Endothelial cell of umbilical vein (primary cell): ENCODE measurements around the gene MKLN1. TPM values are rescaled to one million over a fixed set of nuclear protein-coding genes. Genes with fewer than 3 reads are reported as not detected.

Source experiments
- BruUV-seq: library from RNA; stranded (reverse); fragments of 400-500 nt; replicated peaks from 2 replicates; lab custom pipeline; 2021; lab: Mats Ljungman, UMichigan
- CTCF ChIA-PET: fragments of 300-600, 350-600 bp; sonication (Branson Sonifier 250); formaldehyde crosslinking; loops from one replicate; lab custom pipeline; 2021; ENCODE audit warnings: antibody characterized with exemption, inconsistent platforms; lab: Charles Lee
- POLR2A ChIA-PET: fragments of 300-600, 350-600 bp; sonication (Branson Sonifier 250); formaldehyde crosslinking; loops from one replicate; lab custom pipeline; 2021; ENCODE audit warnings: antibody characterized with exemption, inconsistent platforms; lab: Charles Lee
- DNase-seq: peaks from one replicate; pipeline ENCODE4 v3.0.0-alpha.2; 2011; ENCODE audit warnings: low read depth, low spot score
- FAIRE-seq: peaks from 2 replicates; lab custom pipeline; 2011; peaks lifted over from hg19 to GRCh38; lab: Jason Lieb, UNC
- H2AFZ ChIP-seq: 2 replicates; pipeline ENCODE4 v1.6.0; 2012; ENCODE audit warnings: low read depth, low read length, control low read depth, inconsistent platforms
- H3K27ac ChIP-seq: 2 replicates; pipeline ENCODE4 v1.5.1; 2011; ENCODE audit warnings: low read depth, mild to moderate bottlenecking, control low read depth, low read length, moderate library complexity; ENCODE audit not compliant: insufficient read depth
- H3K27me3 ChIP-seq, 2 experiments: 2 replicates each; pipeline versions ENCODE4 v1.6.0 to v1.6.1; 2011; ENCODE audit warnings: low read length in 2 of 2, mixed read lengths in 1 of 2; ENCODE audit not compliant: control insufficient read depth in 2 of 2, insufficient read depth in 2 of 2
- H3K36me3 ChIP-seq, 2 experiments: 2 replicates in 1 of 2; 3 replicates in 1 of 2; pipeline ENCODE4 v1.5.1; 2011; ENCODE audit warnings: low read length in 2 of 2, mild to moderate bottlenecking in 1 of 2, moderate library complexity in 1 of 2; ENCODE audit not compliant: control insufficient read depth in 2 of 2, insufficient read depth in 2 of 2; ENCODE audit errors: extremely low read depth in 1 of 2
- H3K4me1 ChIP-seq: 3 replicates; pipeline ENCODE4 v1.5.1; 2011; ENCODE audit warnings: mild to moderate bottlenecking, low read length; ENCODE audit not compliant: control insufficient read depth, insufficient read depth; ENCODE audit errors: extremely low read depth
- H3K4me2 ChIP-seq: 2 replicates; pipeline ENCODE4 v1.6.1; 2011; ENCODE audit warnings: low read length, control low read depth, mixed read lengths; ENCODE audit not compliant: insufficient read depth
- H3K4me3 ChIP-seq, 3 experiments: fragments of 200-600 bp in 1 of 3; sonication (generic), shearing (Covaris generic) in 1 of 3; replicated peaks in 1 of 3; 2 replicates each; pipeline ENCODE4 v1.5.1; 2011 to 2016; ENCODE audit warnings: control low read depth in 3 of 3, low read length in 3 of 3, mild to moderate bottlenecking in 2 of 3, inconsistent platforms in 1 of 3, low read depth in 1 of 3, moderate library complexity in 1 of 3; ENCODE audit not compliant: insufficient read depth in 1 of 3
- H3K79me2 ChIP-seq: 2 replicates; pipeline ENCODE4 v1.6.0; 2012; ENCODE audit warnings: low read length, inconsistent platforms; ENCODE audit not compliant: control insufficient read depth, insufficient read depth
- H3K9ac ChIP-seq: replicated peaks from 2 replicates; pipeline ENCODE3; 2011; ENCODE audit warnings: low read length, control low read depth; ENCODE audit not compliant: insufficient read depth; ENCODE audit errors: extremely low read depth
- H3K9me1 ChIP-seq: replicated peaks from 3 replicates; pipeline ENCODE4 v1.6.0; 2011; ENCODE audit warnings: mild to moderate bottlenecking, low read length; ENCODE audit not compliant: control insufficient read depth, insufficient read depth; ENCODE audit errors: extremely low read depth
- H3K9me3 ChIP-seq: replicated peaks from 2 replicates; pipeline ENCODE4 v1.5.1; 2012; ENCODE audit warnings: low read length, inconsistent platforms; ENCODE audit not compliant: control insufficient read depth, insufficient read depth
- H4K20me1 ChIP-seq: replicated peaks from 2 replicates; pipeline ENCODE3; 2011; ENCODE audit warnings: mild to moderate bottlenecking, low read length; ENCODE audit not compliant: control insufficient read depth, insufficient read depth; ENCODE audit errors: extremely low read depth
- CTCF ChIP-seq, 2 donors: IDR thresholded peaks; 1 replicate in 1 of 2; 2 replicates in 1 of 2; pipeline ENCODE4 v1.5.1; 2011; ENCODE audit warnings: low read length in 2 of 2, mild to moderate bottlenecking in 2 of 2, moderate library complexity in 2 of 2, control low read depth in 1 of 2, inconsistent platforms in 1 of 2, low read depth in 1 of 2; ENCODE audit not compliant: insufficient read depth in 1 of 2; ENCODE audit errors: extremely low read depth in 1 of 2
- EZH2 ChIP-seq: IDR thresholded peaks from 2 replicates; pipeline ENCODE4 v1.6.1; 2012; ENCODE audit warnings: borderline replicate concordance, low read depth, mild to moderate bottlenecking, moderate library complexity, low read length, inconsistent platforms; ENCODE audit not compliant: severe bottlenecking
- FOS ChIP-seq: IDR thresholded peaks from 2 replicates; pipeline ENCODE4 v1.6.1; 2011; ENCODE audit warnings: mild to moderate bottlenecking, low read length, moderate library complexity, borderline replicate concordance; ENCODE audit not compliant: insufficient read depth
- GATA2 ChIP-seq: IDR thresholded peaks from 2 replicates; pipeline ENCODE4 v1.7.0; 2011; ENCODE audit warnings: low read depth, mild to moderate bottlenecking, moderate library complexity, mixed read lengths, low read length; ENCODE audit not compliant: insufficient read length, insufficient read depth
- JUN ChIP-seq: IDR thresholded peaks from 2 replicates; pipeline ENCODE4 v1.6.1; 2011; ENCODE audit warnings: borderline replicate concordance, low read depth; ENCODE audit not compliant: insufficient read length, insufficient read depth
- MAX ChIP-seq: IDR thresholded peaks from 2 replicates; pipeline ENCODE4 v1.6.1; 2011; ENCODE audit not compliant: insufficient read depth, insufficient read length
- MYC ChIP-seq: IDR thresholded peaks from one replicate; pipeline ENCODE4 v1.6.1; 2011; ENCODE audit warnings: mild to moderate bottlenecking, low read depth, low read length
- POLR2A ChIP-seq: IDR thresholded peaks from 2 replicates; pipeline ENCODE4 v1.6.1; 2012; ENCODE audit warnings: low read depth, mild to moderate bottlenecking, control low read depth, low read length
- POLR2AphosphoS5 ChIP-seq: IDR thresholded peaks from 2 replicates; pipeline ENCODE4 v1.6.1; 2012; ENCODE audit warnings: low read depth, mild to moderate bottlenecking, control low read depth, low read length, moderate library complexity; ENCODE audit not compliant: insufficient read depth
- dilution Hi-C: fragments of 300-500 bp; cut with MboI; formaldehyde crosslinking; loops from one replicate; pipeline ENCODE4 v1.15.0; 2019; ENCODE audit warnings: low sequenced_read_pairs; ENCODE audit not compliant: extremely low pct_ligation_motif_present
- intact Hi-C: fragments of 100-400 bp; cut with micrococcal nuclease; formaldehyde crosslinking; loops from one replicate; pipeline ENCODE4 v1.10.0; 2022
- polyA plus RNA-seq, 4 experiments: library from polyadenylated mRNA; depleted of rRNA in 3 of 4; stranded (reverse) in 3 of 4; unstranded in 1 of 4; fragments of >200 nt; gene quantifications; 2 replicates each; pipeline versions ENCODE4 v1.2.1 to v1.2.3, GENCODE V29; 2011 to 2012; ENCODE audit warnings: missing spikeins in 1 of 4
- total RNA-seq: library from RNA; stranded (reverse); gene quantifications from 2 replicates; pipeline ENCODE4 v1.2.3, GENCODE V29; 2021

The MKLN1 gene
- total and polyA plus RNA-seq, 2 donors (not counting 3 experiments of a cell fraction or from before 2014, with no cell fraction given), result 12.2 to 32.1 TPM

DNA sequence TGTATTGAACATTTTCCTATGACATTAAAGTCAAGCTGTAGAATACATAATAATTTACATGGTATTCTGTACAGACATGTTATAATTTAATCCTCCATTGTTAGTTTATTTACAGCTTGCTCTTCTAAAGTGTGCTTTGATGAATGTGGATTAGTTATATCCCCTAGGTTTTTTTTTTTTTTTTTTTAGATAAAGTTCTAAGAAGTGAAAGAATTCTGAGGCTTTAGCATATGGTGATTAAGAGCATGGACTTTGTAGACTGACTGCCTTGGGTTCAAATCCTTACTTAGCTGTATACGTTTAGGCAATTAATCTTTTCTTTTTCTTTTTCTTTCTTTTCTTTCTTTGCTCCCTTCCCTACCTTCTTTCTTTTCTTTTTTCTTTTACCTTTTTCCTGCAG is 44.9 kb downstream of the MKLN1 start:
- no peak overlapping the region for H3K9ac ChIP-seq
- ChIA-PET POLR2A (no interaction called here), CTCF (interaction anchor here (0.7 kb wide), 1 partner anchor 176 kb away, joined by 3 read pairs; no protein-coding TSS in a partner anchor)
- intact Hi-C loops (no loop called here), dilution Hi-C loops (no loop called here)
- no peaks in the 10 kb centered on the region for H3K4me1 ChIP-seq
- TF ChIP-seq JUN (no peak), POLR2AphosphoS5 (no peak), CTCF (IDR thresholded peaks at IDR 0.05; ENCODE audit: extremely low read depth in 1 of 2, insufficient read depth in 1 of 2, low read depth in 1 of 2, low read length in 2 of 2) (no peak), FOS (no peak), MYC (no peak), GATA2 (no peak), EZH2 (no peak), MAX (no peak), POLR2A (no peak)
- DNase-seq (no peak), FAIRE-seq (no peak)
- H3K36me3 ChIP-seq, result no peaks in the 10 kb centered on the region
- H3K9me1 ChIP-seq, result no peaks in the 10 kb centered on the region
- peaks cover 9% of the 10 kb centered on the region for H4K20me1 ChIP-seq
- no peak overlapping the region for H3K4me2 ChIP-seq
- no peak overlapping the region for H3K27ac ChIP-seq
- no peaks in the 10 kb centered on the region for H3K9me3 ChIP-seq
- no peaks in the 10 kb centered on the region for H3K27me3 ChIP-seq
- no peak overlapping the region for H2AFZ ChIP-seq
- H3K4me3 ChIP-seq, result no peak overlapping the region
- no TSS peak for BruUV-seq
- peaks cover 50% of the 10 kb centered on the region for H3K79me2 ChIP-seq
